Tibial nerve (tissue), 4 donors: ENCODE data around the gene CLDN12. TPM values are rescaled to one million over a fixed set of nuclear protein-coding genes. Genes with fewer than 3 reads are reported as not detected.

Source experiments
- DNase-seq, 2 donors: peaks; one replicate each; pipeline ENCODE4 v3.0.0-alpha.2; 2019; ENCODE audit warnings: low spot score in 2 of 2
- H3K27ac ChIP-seq, 4 donors: fragments of 200-600 bp; sonication (generic) in 3 of 4; one replicate each; pipeline ENCODE4 v1.5.1; 2017 to 2019; ENCODE audit warnings: mild to moderate bottlenecking in 1 of 4
- H3K27me3 ChIP-seq, 2 donors: fragments of 200-600 bp; sonication (generic) in 1 of 2; one replicate each; pipeline versions ENCODE4 v1.5.1 to v1.6.0; 2017 to 2019
- H3K36me3 ChIP-seq, 3 donors: fragments of 200-600 bp; sonication (generic); one replicate each; pipeline ENCODE4 v1.5.1; 2018 to 2019
- H3K4me1 ChIP-seq, 4 donors: fragments of 200-600 bp; sonication (generic) in 3 of 4; one replicate each; pipeline ENCODE4 v1.5.1; 2017 to 2019
- H3K4me3 ChIP-seq, 4 donors: fragments of 200-600 bp; sonication (generic) in 3 of 4; one replicate each; pipeline ENCODE4 v1.5.1; 2017 to 2019; ENCODE audit warnings: mild to moderate bottlenecking in 1 of 4, moderate library complexity in 1 of 4
- H3K9me3 ChIP-seq, 4 donors: fragments of 200-600 bp; sonication (generic) in 3 of 4; one replicate each; pipeline ENCODE4 v1.5.1; 2017 to 2019
- EP300 ChIP-seq, 2 donors: sonication (generic); formaldehyde crosslinking; IDR thresholded peaks; one replicate each; pipeline ENCODE4 v1.6.1; 2017; ENCODE audit warnings: antibody characterized with exemption in 2 of 2, mild to moderate bottlenecking in 1 of 2
- POLR2A ChIP-seq, 2 donors: fragments of 450-650 bp; IDR thresholded peaks; one replicate each; pipeline ENCODE4 v1.6.1; 2017; ENCODE audit warnings: antibody characterized with exemption in 2 of 2, mild to moderate bottlenecking in 2 of 2, moderate library complexity in 2 of 2
- WGBS, 2 donors: methylation state at CpG; one replicate each; pipeline ENCODE4 v1.1.5; 2018; 5-methylcytosine and 5-hydroxymethylcytosine counted together
- total RNA-seq, 4 donors: library from RNA; depleted of rRNA; stranded (reverse); fragments of >200 nt; gene quantifications; one replicate each; pipeline ENCODE4 v1.1.0, GENCODE V29; 2016
- TF ChIP-seq, protein P1 (sequence below), 5 experiments: fragments of 200-600 bp in 3 of 5; fragments of 450-650 bp in 2 of 5; sonication (generic) in 3 of 5; IDR thresholded peaks; one replicate each; pipeline ENCODE4 v1.5.1; 2016 to 2019; ENCODE audit warnings: antibody characterized with exemption in 5 of 5, mild to moderate bottlenecking in 3 of 5, moderate library complexity in 2 of 5

CLDN12 gene
- total RNA-seq, 4 donors from 2014 or later: 14.1 to 24.3 (median 15.9) TPM

DNA sequence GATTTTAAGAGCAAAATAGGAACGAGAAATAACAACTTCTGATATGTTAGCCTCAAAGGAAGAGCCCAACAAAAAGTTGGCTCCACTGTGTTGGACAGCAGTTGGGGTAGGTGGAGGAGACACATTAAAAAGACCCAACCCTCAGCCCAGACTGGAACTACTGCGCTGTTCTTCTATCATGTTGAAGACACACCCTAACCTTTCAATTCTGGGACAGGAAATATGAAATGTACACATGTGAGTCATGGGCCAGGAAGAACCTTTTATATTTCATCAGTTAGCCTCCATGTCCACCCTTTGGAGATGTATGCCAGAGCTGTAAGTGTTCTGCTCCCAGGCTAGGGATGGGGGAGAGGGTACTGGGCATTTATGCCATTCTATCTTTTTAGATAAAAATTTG is 22.1 kb downstream of the CLDN12 start:
- H3K27me3 ChIP-seq: no peaks in the 10 kb centered on the region
- H3K4me1 ChIP-seq: no peaks in the 10 kb centered on the region
- no peak overlapping the region for H3K27ac ChIP-seq
- TF ChIP-seq, protein P1, sequence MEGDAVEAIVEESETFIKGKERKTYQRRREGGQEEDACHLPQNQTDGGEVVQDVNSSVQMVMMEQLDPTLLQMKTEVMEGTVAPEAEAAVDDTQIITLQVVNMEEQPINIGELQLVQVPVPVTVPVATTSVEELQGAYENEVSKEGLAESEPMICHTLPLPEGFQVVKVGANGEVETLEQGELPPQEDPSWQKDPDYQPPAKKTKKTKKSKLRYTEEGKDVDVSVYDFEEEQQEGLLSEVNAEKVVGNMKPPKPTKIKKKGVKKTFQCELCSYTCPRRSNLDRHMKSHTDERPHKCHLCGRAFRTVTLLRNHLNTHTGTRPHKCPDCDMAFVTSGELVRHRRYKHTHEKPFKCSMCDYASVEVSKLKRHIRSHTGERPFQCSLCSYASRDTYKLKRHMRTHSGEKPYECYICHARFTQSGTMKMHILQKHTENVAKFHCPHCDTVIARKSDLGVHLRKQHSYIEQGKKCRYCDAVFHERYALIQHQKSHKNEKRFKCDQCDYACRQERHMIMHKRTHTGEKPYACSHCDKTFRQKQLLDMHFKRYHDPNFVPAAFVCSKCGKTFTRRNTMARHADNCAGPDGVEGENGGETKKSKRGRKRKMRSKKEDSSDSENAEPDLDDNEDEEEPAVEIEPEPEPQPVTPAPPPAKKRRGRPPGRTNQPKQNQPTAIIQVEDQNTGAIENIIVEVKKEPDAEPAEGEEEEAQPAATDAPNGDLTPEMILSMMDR (IDR thresholded peaks at IDR 0.05): no peak
- TF ChIP-seq POLR2A (IDR thresholded peaks at IDR 0.05) (no peak), EP300 (IDR thresholded peaks at IDR 0.05) (no peak)
- H3K36me3 ChIP-seq: no peaks in the 10 kb centered on the region
- no peak overlapping the region for H3K4me3 ChIP-seq
- DNase-seq: no peak
- WGBS, 2 donors: 49 to 95% methylated on average over 2 of the region's 2 CpGs
- H3K9me3 ChIP-seq: no peaks in the 10 kb centered on the region

DNA sequence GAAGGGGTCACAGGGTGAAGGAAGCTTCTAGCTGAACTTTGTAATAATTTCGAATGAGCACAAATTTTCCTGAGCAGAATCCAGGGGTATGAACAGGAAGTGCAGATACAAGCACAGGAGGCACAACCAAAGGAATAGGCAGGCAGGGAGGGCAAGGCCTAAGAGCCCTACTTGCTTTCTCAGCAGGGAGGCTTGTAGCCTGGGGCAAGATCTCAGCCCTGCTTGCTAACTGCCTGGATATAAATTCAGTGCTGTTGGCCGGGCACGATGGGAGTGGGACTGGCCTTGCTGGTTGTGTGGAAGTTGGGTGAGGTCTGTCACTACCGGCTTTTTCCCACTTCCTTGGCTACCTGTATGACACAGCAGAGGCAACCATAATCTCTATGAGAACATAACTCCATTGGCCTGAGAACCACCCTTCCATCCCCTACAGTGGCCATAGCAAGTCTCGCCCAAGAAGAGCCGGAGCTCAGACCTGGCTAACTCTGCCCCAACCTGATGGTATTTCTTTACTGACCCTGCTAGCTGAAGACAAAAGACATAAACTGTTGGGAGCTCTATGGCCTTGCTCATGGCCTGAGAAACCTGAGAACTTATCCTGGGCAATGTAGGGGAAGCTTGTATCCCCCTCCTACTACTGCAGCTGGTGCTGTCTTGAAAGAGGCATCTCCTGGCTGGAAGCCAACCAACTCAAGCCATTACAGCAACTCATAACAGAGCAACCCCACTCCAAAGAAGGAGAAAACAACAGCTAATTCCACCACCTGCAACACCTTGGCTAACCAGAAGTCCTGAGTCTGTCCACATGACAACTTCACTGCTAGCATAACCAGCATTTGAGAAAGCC is 27.6 kb downstream of the CLDN12 start:
- Histone ChIP-seq H3K4me3 (no peak overlapping the region), H3K4me1 (no peaks in the 10 kb centered on the region), H3K9me3 (peaks cover 0 to 21% (median 0%) of the 10 kb centered on the region in 4 donors), H3K36me3 (peaks cover 0 to 11% (median 0%) of the 10 kb centered on the region in 3 donors), H3K27me3 (no peaks in the 10 kb centered on the region), H3K27ac (no peak overlapping the region)
- 80 to 85% methylated on average over 6 of the region's 6 CpGs for WGBS, 2 donors
- TF ChIP-seq POLR2A (IDR thresholded peaks at IDR 0.05): no peak
- TF ChIP-seq EP300 (IDR thresholded peaks at IDR 0.05): no peak
- TF ChIP-seq, protein P1 (IDR thresholded peaks at IDR 0.05): no peak
- no peak for DNase-seq

DNA sequence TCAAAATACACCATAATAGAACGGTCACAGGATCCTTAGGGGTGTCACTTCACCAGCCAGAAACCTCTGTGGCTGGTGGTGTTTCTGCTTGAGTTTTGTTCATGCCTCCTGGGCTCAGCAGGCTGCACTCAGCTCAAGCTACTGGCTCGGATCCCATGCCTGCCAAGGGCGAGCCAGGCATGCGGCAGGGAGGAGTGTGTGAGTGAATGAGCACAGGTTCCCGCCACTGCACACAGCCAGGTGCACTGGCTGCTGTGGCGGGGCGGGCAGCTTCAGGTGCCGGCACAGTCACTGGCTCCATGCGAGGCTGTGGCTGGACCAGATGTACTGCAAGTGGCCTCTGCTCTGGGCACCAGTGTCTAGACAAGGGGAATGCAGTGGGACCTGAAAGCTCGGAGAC is 29.5 kb downstream of the CLDN12 start:
- peaks cover 0 to 27% (median 1%) of the 10 kb centered on the region in 4 donors for H3K9me3 ChIP-seq
- H3K36me3 ChIP-seq: peaks cover 0 to 11% (median 0%) of the 10 kb centered on the region in 3 donors
- TF ChIP-seq EP300 (IDR thresholded peaks at IDR 0.05): no peak
- 81 to 86% methylated on average over 10 of the region's 10 CpGs for WGBS, 2 donors
- no peaks in the 10 kb centered on the region for H3K4me1 ChIP-seq
- no peak for DNase-seq
- H3K27ac ChIP-seq: no peak overlapping the region
- H3K27me3 ChIP-seq: no peaks in the 10 kb centered on the region
- no peak overlapping the region for H3K4me3 ChIP-seq

DNA sequence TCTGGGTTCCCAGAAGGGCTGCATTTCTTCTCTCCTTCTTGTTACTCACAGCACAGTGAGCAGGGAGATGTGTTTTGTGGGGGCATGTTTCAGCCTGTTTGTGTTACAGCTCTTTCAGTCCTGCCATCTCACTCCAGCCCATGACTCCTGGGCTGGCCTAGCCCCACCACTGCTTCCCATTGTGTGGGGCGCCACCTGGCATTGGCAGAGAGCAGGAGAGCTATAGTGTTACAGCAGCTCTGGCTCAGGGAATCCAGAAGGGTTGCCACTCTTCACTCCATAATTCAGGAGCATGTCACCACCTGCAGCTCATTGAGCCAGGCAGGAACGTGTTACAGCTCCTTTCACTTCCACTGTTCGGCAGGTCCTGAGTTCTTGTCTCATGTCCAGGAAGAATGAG is 30.0 kb downstream of the CLDN12 start:
- no peak for DNase-seq
- Histone ChIP-seq H3K27me3 (no peaks in the 10 kb centered on the region), H3K4me1 (no peaks in the 10 kb centered on the region), H3K27ac (no peak overlapping the region), H3K9me3 (peaks cover 0 to 27% (median 1%) of the 10 kb centered on the region in 4 donors), H3K4me3 (no peak overlapping the region), H3K36me3 (peaks cover 0 to 11% (median 0%) of the 10 kb centered on the region in 3 donors)
- TF ChIP-seq, protein P1 (IDR thresholded peaks at IDR 0.05): no peak
- no peak for TF ChIP-seq EP300 (IDR thresholded peaks at IDR 0.05)
- no peak for TF ChIP-seq POLR2A (IDR thresholded peaks at IDR 0.05)
- WGBS, 2 donors: 90 to 98% methylated on average over 3 of the region's 3 CpGs

DNA sequence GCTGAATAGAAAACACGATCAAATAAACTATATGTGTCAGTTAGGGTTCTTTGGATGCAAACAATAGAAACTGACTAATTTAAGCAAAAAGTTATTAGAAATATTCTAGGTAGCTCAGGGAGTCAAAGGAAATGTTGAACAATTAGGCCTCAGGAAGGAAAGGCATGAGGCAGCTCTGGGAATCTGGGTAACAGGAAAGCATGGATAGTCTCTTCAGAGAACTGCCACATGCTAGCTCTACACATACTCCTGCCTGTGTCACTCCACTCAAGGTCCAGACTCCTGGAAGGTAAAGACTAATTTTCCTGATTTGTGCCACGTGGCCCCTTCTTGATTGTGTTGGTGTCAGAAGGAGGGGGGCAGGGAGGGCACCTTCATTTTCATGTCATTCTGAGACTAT is 42.4 kb downstream of the CLDN12 start:
- H3K9me3 ChIP-seq: no peaks in the 10 kb centered on the region

More for the DNA sequence above, 42.4 kb downstream of the CLDN12 start:
- TF ChIP-seq, protein P1 (IDR thresholded peaks at IDR 0.05): no peak
- TF ChIP-seq EP300 (IDR thresholded peaks at IDR 0.05): no peak
- no peak for TF ChIP-seq POLR2A (IDR thresholded peaks at IDR 0.05)
- H3K36me3 ChIP-seq: no peaks in the 10 kb centered on the region
- H3K4me3 ChIP-seq: no peak overlapping the region
- no peaks in the 10 kb centered on the region for H3K27me3 ChIP-seq
- 66 to 71% methylated on average over 2 of the region's 2 CpGs for WGBS, 2 donors
- no peaks in the 10 kb centered on the region for H3K4me1 ChIP-seq
- no peak overlapping the region for H3K27ac ChIP-seq
- DNase-seq: no peak
